Nephron progenitor cell (in vitro differentiated cells): Measurements from ENCODE around the gene KCNA1.
"Not testable (repeated sequence)": the region's sequence is repeated elsewhere in the genome, so short reads cannot be mapped to it uniquely, and the experiment has no call there.

Experiments
- DNase-seq: peaks from one replicate; pipeline ENCODE4 v3.0.0; 2021
- H3K27ac Mint-ChIP-seq: 2 replicates; pipeline ENCODE4 v1.8.0; 2021; ENCODE audit warnings: mild to moderate bottlenecking, moderate library complexity, mixed read lengths
- H3K27me3 Mint-ChIP-seq: 2 replicates; pipeline ENCODE4 v1.8.0; 2021; ENCODE audit warnings: mild to moderate bottlenecking, low read depth, mixed read lengths; ENCODE audit not compliant: poor library complexity
- H3K36me3 Mint-ChIP-seq: 2 replicates; pipeline ENCODE4 v1.8.0; 2021; ENCODE audit warnings: low read depth, mixed read lengths
- H3K4me1 Mint-ChIP-seq: 2 replicates; pipeline ENCODE4 v1.8.0; 2021; ENCODE audit warnings: mixed read lengths
- H3K4me3 Mint-ChIP-seq: 2 replicates; pipeline ENCODE4 v1.8.0; 2021; ENCODE audit warnings: mild to moderate bottlenecking, moderate library complexity, mixed read lengths
- H3K9me3 Mint-ChIP-seq: 2 replicates; pipeline ENCODE4 v1.8.0; 2021; ENCODE audit warnings: mild to moderate bottlenecking, moderate library complexity, mixed read lengths
- TF ChIP-seq, protein P1 (sequence below): fragments of 200-600 bp; sonication (generic); IDR thresholded peaks from 2 replicates; pipeline ENCODE4 v1.5.0; 2021; ENCODE audit warnings: antibody characterized with exemption

Gene KCNA1

DNA sequence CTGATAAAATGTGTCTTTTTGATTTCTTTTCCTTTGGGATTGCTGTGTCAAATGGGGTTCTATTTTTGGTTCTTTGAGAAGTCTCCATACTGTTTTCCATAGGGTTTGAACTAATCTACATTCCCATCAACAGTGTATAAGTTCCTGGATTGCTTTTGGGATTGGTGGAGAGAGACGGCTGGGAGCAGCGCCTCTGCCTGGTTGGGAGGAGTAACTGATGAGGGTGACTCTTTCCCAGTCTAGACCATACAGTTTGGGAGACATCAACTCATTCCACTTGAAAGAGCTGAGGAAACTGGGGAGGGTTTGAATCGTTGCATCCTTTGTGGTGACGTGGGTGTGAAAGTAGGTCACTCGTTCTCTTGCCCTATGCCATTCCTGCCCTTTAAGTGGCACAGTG lies 42.3 kb upstream of the KCNA1 start:
- Mint-ChIP-seq H3K27me3 (peaks cover 83% of the 10 kb centered on the region), H3K4me3 (no peak overlapping the region), H3K27ac (no peak overlapping the region), H3K9me3 (no peaks in the 10 kb centered on the region), H3K36me3 (no peaks in the 10 kb centered on the region), H3K4me1 (no peaks in the 10 kb centered on the region)
- TF ChIP-seq, protein P1, sequence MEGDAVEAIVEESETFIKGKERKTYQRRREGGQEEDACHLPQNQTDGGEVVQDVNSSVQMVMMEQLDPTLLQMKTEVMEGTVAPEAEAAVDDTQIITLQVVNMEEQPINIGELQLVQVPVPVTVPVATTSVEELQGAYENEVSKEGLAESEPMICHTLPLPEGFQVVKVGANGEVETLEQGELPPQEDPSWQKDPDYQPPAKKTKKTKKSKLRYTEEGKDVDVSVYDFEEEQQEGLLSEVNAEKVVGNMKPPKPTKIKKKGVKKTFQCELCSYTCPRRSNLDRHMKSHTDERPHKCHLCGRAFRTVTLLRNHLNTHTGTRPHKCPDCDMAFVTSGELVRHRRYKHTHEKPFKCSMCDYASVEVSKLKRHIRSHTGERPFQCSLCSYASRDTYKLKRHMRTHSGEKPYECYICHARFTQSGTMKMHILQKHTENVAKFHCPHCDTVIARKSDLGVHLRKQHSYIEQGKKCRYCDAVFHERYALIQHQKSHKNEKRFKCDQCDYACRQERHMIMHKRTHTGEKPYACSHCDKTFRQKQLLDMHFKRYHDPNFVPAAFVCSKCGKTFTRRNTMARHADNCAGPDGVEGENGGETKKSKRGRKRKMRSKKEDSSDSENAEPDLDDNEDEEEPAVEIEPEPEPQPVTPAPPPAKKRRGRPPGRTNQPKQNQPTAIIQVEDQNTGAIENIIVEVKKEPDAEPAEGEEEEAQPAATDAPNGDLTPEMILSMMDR = no peak
- DNase-seq = no peak

DNA sequence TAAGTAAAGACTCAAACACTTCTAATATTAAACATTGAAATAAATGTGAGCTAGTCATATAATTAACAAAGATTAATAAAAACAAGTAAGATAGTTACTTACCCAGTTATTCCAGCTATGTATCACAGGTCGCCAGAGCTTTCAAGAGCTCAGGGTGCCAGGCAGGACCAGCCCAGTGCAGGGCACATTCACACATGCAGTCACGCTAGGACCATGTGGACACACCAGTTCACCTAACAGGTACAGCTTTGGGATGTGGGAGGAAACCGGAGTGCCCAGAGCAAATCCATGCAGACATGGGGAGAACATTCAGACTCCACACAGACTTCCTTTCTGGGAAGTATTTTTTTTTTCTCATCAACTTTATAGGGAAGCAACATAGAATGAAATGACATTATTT lies 39.3 kb upstream of the KCNA1 start:
- no peak overlapping the region for H3K27ac Mint-ChIP-seq
- no peaks in the 10 kb centered on the region for H3K36me3 Mint-ChIP-seq
- H3K4me3 Mint-ChIP-seq = no peak overlapping the region
- TF ChIP-seq, protein P1 = no peak
- H3K4me1 Mint-ChIP-seq = no peaks in the 10 kb centered on the region
- H3K9me3 Mint-ChIP-seq = no peaks in the 10 kb centered on the region
- H3K27me3 Mint-ChIP-seq = peaks cover 70% of the 10 kb centered on the region
- DNase-seq = no peak

DNA sequence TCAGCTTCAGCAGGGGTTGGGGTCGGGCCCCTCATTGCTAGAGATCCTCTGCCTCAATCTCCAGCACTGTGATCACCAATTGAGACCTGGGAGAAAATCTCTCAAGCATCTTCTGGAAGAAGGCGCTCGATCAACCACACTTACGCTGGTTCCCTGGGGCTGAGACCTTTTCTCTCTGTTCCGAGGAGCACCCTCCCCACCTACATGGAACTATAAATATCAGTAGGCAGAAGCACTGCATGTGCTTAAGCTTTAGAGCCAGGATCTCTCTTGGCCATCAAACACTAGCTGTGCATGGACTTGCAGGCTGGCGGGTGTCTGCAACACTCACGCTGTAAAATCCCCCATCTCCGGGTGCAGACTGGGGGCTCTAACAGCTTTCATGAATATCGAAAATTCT lies 38.2 kb upstream of the KCNA1 start:
- no peaks in the 10 kb centered on the region for H3K9me3 Mint-ChIP-seq
- H3K36me3 Mint-ChIP-seq = no peaks in the 10 kb centered on the region
- TF ChIP-seq, protein P1 = no peak
- H3K4me3 Mint-ChIP-seq = no peak overlapping the region
- H3K4me1 Mint-ChIP-seq = no peaks in the 10 kb centered on the region
- H3K27ac Mint-ChIP-seq = no peak overlapping the region
- no peak for DNase-seq
- H3K27me3 Mint-ChIP-seq = peaks cover 63% of the 10 kb centered on the region

DNA sequence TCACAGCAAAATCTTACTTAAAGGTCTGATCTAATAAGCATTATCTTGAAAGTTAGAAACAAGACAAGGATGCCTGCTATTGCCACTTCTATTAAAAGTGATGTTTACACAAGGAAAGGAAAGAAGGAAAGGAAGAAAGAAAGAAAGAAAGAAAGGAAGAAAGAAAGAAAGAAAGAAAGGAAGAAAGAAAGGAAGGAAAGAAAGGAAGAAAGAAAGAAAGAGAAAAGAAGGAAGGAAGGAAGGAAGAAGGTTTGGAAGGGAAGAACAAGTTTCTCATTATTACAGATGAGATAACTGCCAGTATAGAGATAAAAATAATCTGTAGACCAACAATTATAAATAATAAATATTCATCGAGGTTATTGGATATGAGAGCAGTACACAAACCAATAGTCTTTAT lies 35.8 kb upstream of the KCNA1 start:
- peaks cover 51% of the 10 kb centered on the region for H3K27me3 Mint-ChIP-seq
- H3K4me3 Mint-ChIP-seq = no peak overlapping the region
- peaks cover 12% of the 10 kb centered on the region for H3K9me3 Mint-ChIP-seq

DNA sequence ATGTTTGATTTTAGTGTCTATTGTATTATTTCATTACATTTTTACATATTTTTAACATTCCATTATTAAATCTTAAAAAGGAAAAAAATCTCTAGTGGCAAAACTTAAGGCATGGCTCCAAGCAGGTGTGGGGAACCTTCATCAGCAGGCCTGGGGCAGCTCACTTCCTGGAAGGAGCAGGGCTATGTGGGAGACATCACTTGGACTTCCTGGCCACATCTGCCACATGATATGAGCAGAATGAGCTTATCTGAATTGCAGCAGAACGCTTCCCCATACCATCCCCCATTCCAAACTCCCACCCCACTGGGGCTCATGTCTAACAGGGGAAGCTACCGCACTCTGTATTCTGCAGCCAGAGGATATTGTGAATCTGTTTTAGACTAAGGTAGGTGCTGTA lies 35.0 kb upstream of the KCNA1 start:
- Mint-ChIP-seq H3K4me3 (no peak overlapping the region), H3K4me1 (no peaks in the 10 kb centered on the region), H3K9me3 (peaks cover 13% of the 10 kb centered on the region), H3K36me3 (no peaks in the 10 kb centered on the region), H3K27ac (no peak overlapping the region), H3K27me3 (peaks cover 50% of the 10 kb centered on the region)
- TF ChIP-seq, protein P1 = no peak
- DNase-seq = no peak

More for the DNA sequence above, 35.8 kb upstream of the KCNA1 start:
- TF ChIP-seq, protein P1 = no peak
- no peaks in the 10 kb centered on the region for H3K4me1 Mint-ChIP-seq
- no peak overlapping the region for H3K27ac Mint-ChIP-seq
- DNase-seq = no peak
- no peaks in the 10 kb centered on the region for H3K36me3 Mint-ChIP-seq

DNA sequence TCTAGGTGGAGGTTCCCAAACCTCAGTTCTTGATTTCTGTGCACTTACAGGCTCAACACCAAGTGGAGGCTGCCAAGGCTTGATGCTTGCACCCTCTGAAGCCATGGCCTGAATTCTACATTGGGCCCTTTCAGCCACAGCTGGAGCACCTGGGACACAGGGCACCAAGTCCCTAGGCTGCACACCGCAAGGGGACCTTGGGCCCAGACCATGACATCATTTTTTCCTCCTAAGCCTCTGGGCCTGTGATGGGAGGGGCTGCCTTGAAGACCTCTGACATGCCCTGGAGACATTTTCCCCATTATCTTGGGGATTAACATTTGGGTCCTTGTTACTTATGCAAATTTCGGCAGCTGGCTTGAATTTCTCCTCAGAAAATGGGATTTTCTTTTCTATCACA lies 30.2 kb upstream of the KCNA1 start:
- H3K4me1 Mint-ChIP-seq, DNase-seq, H3K36me3 Mint-ChIP-seq, H3K27ac Mint-ChIP-seq, H3K4me3 Mint-ChIP-seq: not testable (repeated sequence)
- Mint-ChIP-seq H3K27me3 (peaks cover 42% of the 10 kb centered on the region), H3K9me3 (peaks cover 35% of the 10 kb centered on the region)
